ENCODE measurements around the gene TLR1.
"Not testable (repeated sequence)": the region's sequence is repeated elsewhere in the genome, so short reads cannot be mapped to it uniquely, and the experiment has no call there.

TLR1 gene

GRCh38 chr4:38804654-38805295, at the start of gene TLR1:
TSS of gene TLR1 (minus strand) at chr4:38804791. CDS start at chr4:38798831, 5,960 bp downstream.
- peak; percentile 87 for DNase-seq

- no peak for DNase-seq
These were observed 41.4 kb upstream of the TLR1 start for GRCh38 chr4:38846015-38846414.

GRCh38 chr4:38842994-38843393, 38.4 kb upstream of the TLR1 start:
- DNase-seq, result no peak

GRCh38 chr4:38837849-38838248, 33.3 kb upstream of the TLR1 start:
- no peak for DNase-seq

- no peak for DNase-seq
These were observed 32.7 kb upstream of the TLR1 start for GRCh38 chr4:38837334-38837733.

GRCh38 chr4:38834570-38834969, 30.0 kb upstream of the TLR1 start:
- no peak for DNase-seq

GRCh38 chr4:38832624-38833528, 28.3 kb upstream of the TLR1 start:
- peak; percentile 25 for DNase-seq

- no peak for DNase-seq
These were observed 27.6 kb upstream of the TLR1 start for GRCh38 chr4:38832206-38832605.

GRCh38 chr4:38831653-38832052, 27.1 kb upstream of the TLR1 start:
- no peak for DNase-seq

GRCh38 chr4:38829237-38829636, 24.6 kb upstream of the TLR1 start:
- no peak for DNase-seq

- no peak for DNase-seq
These were observed 19.2 kb upstream of the TLR1 start for GRCh38 chr4:38823766-38824165.

GRCh38 chr4:38822748-38823303, 18.2 kb upstream of the TLR1 start:
- DNase-seq, result no peak

- no peak for DNase-seq
These were observed 17.1 kb upstream of the TLR1 start for GRCh38 chr4:38821739-38822138.

- no peak for DNase-seq
These were observed 15.9 kb upstream of the TLR1 start for GRCh38 chr4:38820329-38821061.

- no peak for DNase-seq
These were observed 15.0 kb upstream of the TLR1 start for GRCh38 chr4:38819569-38819968.

GRCh38 chr4:38818441-38818976, 13.9 kb upstream of the TLR1 start:
- no peak for DNase-seq

- no peak for DNase-seq
These were observed 11.5 kb upstream of the TLR1 start for GRCh38 chr4:38815885-38816782.

GRCh38 chr4:38814386-38814785, 9.8 kb upstream of the TLR1 start:
- no peak for DNase-seq

GRCh38 chr4:38811297-38811696, 6.7 kb upstream of the TLR1 start:
- no peak for DNase-seq

GRCh38 chr4:38807462-38807861, 2.9 kb upstream of the TLR1 start:
- DNase-seq, result not testable (repeated sequence)

- DNase-seq, result not testable (repeated sequence)
These were observed 1.7 kb upstream of the TLR1 start for GRCh38 chr4:38806251-38806650.
